Esophagus muscularis mucosa (tissue), 4 donors: ENCODE measurements around the gene UNKL.

Source experiments
- EP300 ChIP-seq: sonication (generic); formaldehyde crosslinking; IDR thresholded peaks from one replicate; pipeline ENCODE4 v1.6.1; 2017; ENCODE audit warnings: antibody characterized with exemption
- POLR2A ChIP-seq: fragments of 450-650 bp; IDR thresholded peaks from one replicate; pipeline ENCODE4 v1.6.1; 2017; ENCODE audit warnings: antibody characterized with exemption, moderate library complexity, mild to moderate bottlenecking, low read depth
- TF ChIP-seq, protein P1 (sequence below), 3 experiments: fragments of 200-600 bp in 2 of 3; fragments of 450-650 bp in 1 of 3; sonication (generic) in 2 of 3; IDR thresholded peaks; one replicate each; pipeline ENCODE4 v1.5.1; 2017 to 2019; ENCODE audit warnings: antibody characterized with exemption in 3 of 3, mild to moderate bottlenecking in 2 of 3, moderate library complexity in 1 of 3

DNA sequence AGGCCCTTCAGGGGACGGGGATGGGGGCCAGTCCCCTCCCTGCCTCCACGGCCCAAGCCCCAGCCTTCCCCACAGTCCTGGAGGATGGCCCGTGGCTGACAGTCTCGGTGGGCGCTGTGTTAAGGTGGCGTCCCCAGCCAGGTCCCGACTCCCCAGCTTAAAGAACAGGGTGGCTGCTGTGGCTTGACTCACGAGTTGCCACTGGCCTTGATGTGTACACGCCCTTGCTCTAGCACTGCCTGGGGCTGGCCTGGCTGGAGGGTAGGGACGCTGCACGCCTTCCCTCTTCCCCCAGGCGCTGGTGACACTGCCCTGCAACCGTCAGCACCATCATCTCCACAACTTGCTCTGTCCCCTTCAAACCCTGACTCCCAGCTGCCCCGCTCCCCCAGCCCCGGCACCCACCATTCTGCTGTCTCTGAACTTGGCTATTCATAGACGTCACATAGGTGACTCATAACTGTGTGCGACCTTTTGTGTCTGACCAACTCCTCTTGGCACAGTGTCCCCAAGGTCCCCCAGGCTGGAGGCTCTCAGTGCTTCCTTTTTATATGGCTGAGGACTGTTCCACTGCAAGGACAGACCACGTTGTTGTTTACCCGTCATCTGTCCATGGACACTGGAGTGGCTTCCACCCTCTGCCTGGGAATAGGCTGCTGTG lies 56.5 kb downstream of the UNKL start:
- TF ChIP-seq, protein P1, sequence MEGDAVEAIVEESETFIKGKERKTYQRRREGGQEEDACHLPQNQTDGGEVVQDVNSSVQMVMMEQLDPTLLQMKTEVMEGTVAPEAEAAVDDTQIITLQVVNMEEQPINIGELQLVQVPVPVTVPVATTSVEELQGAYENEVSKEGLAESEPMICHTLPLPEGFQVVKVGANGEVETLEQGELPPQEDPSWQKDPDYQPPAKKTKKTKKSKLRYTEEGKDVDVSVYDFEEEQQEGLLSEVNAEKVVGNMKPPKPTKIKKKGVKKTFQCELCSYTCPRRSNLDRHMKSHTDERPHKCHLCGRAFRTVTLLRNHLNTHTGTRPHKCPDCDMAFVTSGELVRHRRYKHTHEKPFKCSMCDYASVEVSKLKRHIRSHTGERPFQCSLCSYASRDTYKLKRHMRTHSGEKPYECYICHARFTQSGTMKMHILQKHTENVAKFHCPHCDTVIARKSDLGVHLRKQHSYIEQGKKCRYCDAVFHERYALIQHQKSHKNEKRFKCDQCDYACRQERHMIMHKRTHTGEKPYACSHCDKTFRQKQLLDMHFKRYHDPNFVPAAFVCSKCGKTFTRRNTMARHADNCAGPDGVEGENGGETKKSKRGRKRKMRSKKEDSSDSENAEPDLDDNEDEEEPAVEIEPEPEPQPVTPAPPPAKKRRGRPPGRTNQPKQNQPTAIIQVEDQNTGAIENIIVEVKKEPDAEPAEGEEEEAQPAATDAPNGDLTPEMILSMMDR (IDR thresholded peaks at IDR 0.05): no peak
- TF ChIP-seq EP300 (no peak), POLR2A (no peak)
